NCI-H2029 treated with DMSO at 0.1 percent for 48 hours (cell line): ENCODE results near the gene SFR1.
"Not testable (repeated sequence)": the region's sequence is repeated elsewhere in the genome, so short reads cannot be mapped to it uniquely, and the experiment has no call there.

Source experiments
- DNase-seq: peaks from one replicate; lab custom pipeline; 2025; lab: John Stamatoyannopoulos, UW

SFR1 gene

GRCh38 chr10:104174136-104174535 lies 52.2 kb downstream of the SFR1 start:
- DNase-seq = not testable (repeated sequence)
